ENCODE measurements around the gene TRIM49D2.
"Not testable (repeated sequence)": the region's sequence is repeated elsewhere in the genome, so short reads cannot be mapped to it uniquely, and the experiment has no call there.

Gene TRIM49D2, protein sequence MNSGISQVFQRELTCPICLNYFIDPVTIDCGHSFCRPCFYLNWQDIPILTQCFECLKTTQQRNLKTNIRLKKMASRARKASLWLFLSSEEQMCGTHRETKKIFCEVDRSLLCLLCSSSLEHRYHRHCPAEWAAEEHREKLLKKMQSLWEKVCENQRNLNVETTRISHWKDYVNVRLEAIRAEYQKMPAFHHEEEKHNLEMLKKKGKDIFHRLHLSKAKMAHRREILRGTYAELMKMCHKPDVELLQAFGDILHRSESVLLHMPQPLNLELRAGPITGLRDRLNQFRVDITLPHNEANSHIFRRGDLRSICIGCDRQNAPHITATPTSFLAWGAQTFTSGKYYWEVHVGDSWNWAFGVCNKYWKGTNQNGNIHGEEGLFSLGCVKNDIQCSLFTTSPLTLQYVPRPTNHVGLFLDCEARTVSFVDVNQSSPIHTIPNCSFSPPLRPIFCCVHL

GRCh38 chr11:89923764-89924163 lies at the start of gene TRIM49D2:
TRIM49D2 (plus strand) TSS chr11:89924064; CDS start chr11:89926762, 2,698 bp downstream.
- DNase-seq, result not testable (repeated sequence)

- DNase-seq, result not testable (repeated sequence)
Measured at GRCh38 chr11:89877511-89877910, 46.4 kb upstream of the TRIM49D2 start.

GRCh38 chr11:89893245-89893644 lies 30.6 kb upstream of the TRIM49D2 start:
- not testable (repeated sequence) for DNase-seq

DNA sequence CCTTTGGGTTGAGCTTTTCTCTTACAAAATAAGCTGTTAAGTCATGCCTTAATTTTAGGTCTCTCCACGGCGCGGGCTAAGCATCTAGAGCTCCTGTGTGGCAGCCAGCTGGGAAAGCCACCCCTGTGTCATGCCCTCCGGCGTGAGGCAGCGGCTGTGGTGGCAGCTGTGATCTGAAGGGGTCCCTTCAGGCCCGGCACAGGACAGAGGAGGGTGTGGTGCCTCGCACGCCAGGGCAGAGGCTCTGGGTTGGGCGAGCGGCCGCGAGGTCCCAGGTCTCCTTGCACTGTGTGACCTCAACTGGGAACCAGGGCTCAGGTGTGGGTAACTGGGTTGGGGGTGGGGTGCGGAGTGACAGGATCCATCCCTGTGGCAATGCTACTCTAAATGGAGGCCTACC lies 23.1 kb upstream of the TRIM49D2 start:
- not testable (repeated sequence) for DNase-seq

- no peak for DNase-seq
Measured at GRCh38 chr11:89922195-89922660, 1.6 kb upstream of the TRIM49D2 start, which contains the start of gene TRIM49D1. TRIM49D1 (minus strand) TSS chr11:89922245; CDS start chr11:89917710, 4,535 bp downstream.

DNA sequence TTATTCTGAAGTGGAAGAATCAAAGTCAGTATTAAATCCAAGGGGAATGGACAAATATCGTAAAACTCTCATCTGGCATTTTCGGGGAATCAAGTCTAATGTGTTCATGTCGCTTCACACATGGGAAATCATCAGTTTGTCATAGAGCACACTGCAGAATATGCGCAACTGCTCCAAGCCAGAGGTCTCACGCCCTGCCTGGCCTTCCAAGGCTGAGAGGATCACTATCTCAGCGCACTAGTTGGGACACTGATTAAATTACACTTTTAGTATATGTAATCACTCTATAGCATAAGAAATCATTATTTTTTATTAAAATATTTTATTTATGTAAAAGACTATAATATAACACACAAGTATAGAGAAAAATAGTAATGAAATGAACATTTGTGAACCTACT lies 37.0 kb downstream of the TRIM49D2 start:
- DNase-seq, result not testable (repeated sequence)

GRCh38 chr11:89965737-89966136 lies 41.9 kb downstream of the TRIM49D2 start, which contains the start of gene TRIM64:
TRIM64 (plus strand) TSS chr11:89966037; CDS start chr11:89968504, 2,467 bp downstream.
- DNase-seq, result not testable (repeated sequence)
